GM19395 (cell line): ENCODE measurements around the gene KCNB1.

Experiments
- ATAC-seq: cut with Tn5 transposase; IDR thresholded peaks from one replicate; pipeline ENCODE4 v1.9.1; 2021; ENCODE audit warnings: mild to moderate bottlenecking, moderate library complexity; ENCODE audit not compliant: unreplicated experiment

KCNB1 gene

GRCh38 chr20:49501917-49502316, 19.4 kb upstream of the KCNB1 start:
- no peak for ATAC-seq

- no peak for ATAC-seq
These were observed 14.9 kb upstream of the KCNB1 start for GRCh38 chr20:49497398-49497669.

- ATAC-seq, result no peak
These were observed 14.3 kb upstream of the KCNB1 start for GRCh38 chr20:49496553-49497397.

DNA sequence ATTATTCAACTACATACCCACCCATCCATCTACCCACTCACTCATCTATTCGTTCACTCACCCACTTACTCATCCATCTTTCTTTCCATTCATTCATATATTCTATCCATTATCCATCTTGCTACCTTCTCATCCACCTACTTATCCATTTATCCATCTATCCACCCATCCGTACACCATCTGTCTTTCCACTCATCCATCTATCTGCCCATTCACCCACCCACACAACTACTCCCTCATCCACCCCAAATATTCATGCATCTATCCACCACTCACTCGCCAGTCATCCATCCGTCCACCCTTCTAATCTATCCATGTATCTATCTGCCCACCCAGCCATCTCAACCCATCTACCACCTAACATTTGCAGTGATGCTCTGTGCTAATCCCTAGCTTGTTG, 13.6 kb upstream of the KCNB1 start:
- ATAC-seq, result no peak

DNA sequence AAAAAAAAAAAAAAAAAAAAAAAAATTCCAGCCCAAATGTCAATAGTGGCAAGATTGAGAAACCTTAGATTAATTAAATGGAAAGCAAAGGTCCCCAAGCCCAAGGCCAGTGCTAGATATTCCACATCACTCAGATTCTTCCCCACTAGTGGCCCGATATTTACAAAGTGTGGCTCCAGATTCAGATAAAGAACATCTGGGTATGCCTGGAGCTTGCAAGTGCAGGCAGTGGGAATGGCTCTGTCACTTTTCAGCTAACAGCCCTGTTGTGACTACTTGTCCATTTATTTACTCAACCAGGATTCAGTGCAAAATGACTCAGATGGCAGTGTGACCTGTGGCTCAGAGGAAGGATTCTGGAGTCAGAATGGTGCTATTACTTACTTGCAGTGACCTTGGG, 8.2 kb upstream of the KCNB1 start:
- no peak for ATAC-seq

DNA sequence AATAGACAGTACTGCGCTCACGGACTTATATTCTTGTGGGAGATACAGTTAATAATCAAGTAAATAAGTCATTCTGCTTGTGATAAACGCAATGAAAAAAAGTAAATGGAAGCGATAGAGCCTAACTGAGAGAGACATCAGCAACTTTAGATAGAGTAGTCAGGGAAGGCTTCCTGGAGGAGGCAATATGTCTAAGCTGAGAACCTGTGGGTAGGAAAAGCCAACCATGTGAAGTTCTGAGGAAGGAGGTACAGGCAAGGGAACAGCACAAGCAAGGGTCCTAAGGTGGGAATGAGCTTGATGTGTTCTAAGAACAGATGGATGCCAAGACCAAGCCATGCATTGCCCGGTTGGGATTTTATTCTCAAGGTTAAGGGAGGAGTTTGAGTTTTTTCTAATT, 7.2 kb upstream of the KCNB1 start:
- ATAC-seq, result no peak

GRCh38 chr20:49486064-49486463, 3.6 kb upstream of the KCNB1 start:
- ATAC-seq, result no peak

DNA sequence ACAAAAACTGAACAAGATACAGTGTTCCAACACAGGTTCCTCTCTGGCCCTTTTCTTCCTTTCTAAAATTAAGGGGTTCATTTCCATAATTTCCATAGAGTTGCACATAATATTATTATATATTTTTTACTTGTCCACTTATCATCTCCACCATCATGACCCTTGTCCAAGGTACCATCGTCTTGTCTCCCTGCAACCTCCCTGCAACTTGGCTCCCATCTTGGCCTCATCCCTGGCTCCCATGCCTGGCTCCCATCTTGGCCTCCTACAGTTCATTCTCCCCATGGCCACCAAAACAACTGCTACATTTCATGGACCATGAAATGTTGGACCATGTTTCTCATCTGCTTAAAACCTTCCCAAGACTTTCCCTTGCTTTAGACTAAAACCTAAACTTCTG, 3.1 kb upstream of the KCNB1 start:
- no peak for ATAC-seq

GRCh38 chr20:49484180-49485140, 2.0 kb upstream of the KCNB1 start:
- ATAC-seq, result no peak

DNA sequence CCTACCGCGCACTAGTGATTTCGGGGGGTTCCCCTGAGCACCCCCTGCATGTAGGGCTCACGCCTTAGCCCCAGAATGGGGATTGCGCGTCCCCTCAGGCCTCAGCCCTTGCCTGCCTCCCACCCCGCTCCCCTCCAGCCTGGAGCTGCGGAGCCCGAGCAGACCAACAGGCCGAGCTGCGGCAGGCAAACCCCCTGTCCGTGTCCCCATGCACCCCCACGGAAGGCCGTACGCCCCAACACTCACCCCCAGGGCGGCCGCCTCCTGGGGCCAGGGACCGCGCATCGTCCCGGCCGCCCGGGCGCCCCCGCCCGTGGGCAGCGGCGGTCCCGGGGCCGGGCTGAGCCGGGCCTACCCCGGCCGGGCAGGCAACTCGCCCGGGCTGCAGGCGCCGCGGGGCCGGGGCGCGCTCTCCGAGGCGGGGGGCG, 1.2 kb upstream of the KCNB1 start:
- ATAC-seq, result no peak

DNA sequence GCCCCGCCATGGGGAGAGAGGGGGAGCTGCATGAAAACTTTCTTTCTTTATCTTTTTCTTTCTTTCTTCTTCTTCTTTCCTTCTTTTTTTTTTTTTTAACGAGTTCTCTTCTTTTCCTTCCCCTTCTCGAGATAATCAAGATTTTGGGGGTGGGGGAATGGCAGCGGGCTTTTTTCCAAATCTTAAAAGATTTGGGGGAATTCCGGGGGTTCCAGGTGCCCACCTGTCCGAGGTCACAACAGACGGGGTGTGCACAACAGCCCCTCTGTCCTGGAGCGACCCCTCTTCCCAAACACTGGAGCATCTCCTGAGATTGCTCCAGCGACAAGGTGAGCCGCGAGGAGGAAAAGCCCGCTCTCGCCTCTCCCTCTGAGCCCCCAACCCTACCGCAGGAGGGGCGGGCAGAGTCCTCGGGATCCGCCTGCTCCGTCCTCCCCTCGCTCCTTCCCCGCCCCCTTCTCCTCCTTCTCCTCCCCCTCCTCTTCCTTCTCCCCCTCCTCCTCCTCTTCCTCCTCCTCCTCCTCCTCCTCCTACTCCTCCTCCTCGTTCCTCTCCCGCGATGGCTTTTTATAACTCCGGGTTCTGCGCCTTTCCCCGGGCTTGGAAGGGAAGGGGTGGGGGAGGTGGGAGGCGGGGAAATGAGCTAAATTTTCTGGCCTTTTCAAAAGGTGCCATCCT, 689 bp upstream of the KCNB1 start:
- no peak for ATAC-seq

DNA sequence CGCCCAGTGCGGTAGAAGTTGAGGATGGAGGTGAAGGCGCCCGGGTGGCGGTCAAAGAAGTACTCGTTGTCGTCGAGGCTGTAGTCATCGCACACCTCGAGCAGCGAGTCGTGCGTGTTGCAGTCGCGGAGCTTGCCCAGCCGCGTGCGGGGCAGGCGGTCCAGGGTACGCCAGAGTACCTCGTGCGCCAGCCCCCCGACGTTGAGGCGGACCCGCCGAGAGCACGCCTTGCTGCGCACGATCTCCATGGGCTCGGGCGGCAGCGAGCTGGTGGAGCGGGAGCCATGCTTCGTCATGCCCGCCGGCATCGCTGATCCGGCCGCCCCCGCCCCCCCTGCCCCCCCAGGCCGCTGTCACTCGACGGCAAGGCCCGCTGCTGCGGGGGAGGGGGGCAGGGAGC, 295 bp downstream of the KCNB1 start:
- no peak for ATAC-seq

DNA sequence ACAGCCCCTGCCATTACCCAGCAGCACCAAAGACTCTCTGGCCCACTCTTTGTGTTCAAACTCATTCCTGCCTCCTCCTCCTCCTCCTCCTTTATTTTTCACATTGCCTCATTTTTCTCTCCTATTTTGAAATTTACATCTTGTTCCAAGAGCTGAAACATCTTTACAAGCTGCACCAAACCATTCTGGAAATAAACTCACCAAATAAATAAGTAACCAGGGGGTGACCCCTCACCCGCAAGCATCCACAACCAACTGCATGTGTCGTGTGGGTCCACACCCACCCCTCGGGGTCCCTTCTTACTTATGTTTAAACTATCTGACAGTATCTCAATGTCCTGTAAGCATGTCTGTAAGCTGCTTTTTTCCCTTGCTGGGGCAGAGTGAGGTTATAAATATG, 1.4 kb downstream of the KCNB1 start:
- no peak for ATAC-seq

GRCh38 chr20:49480236-49480635, 2.2 kb downstream of the KCNB1 start:
- no peak for ATAC-seq

DNA sequence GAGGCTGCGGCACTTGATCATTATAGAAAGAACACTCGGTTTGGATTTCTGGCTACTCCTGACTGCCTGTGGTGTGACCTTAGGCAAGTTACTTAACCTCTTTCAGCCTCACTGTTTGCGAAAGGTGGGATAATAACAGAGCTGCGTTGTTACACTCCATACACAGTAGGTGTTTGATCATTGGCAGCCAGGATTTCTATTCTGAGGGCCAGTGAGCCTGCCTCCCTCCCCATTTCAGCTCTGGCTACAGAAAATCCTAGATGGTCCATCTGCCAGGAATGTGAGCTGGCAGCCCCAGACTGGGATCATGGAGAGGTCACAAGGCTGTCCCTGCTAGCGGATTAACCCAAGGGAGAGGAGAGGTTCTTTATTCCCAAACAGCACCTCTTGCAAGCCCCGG, 2.7 kb downstream of the KCNB1 start:
- no peak for ATAC-seq

DNA sequence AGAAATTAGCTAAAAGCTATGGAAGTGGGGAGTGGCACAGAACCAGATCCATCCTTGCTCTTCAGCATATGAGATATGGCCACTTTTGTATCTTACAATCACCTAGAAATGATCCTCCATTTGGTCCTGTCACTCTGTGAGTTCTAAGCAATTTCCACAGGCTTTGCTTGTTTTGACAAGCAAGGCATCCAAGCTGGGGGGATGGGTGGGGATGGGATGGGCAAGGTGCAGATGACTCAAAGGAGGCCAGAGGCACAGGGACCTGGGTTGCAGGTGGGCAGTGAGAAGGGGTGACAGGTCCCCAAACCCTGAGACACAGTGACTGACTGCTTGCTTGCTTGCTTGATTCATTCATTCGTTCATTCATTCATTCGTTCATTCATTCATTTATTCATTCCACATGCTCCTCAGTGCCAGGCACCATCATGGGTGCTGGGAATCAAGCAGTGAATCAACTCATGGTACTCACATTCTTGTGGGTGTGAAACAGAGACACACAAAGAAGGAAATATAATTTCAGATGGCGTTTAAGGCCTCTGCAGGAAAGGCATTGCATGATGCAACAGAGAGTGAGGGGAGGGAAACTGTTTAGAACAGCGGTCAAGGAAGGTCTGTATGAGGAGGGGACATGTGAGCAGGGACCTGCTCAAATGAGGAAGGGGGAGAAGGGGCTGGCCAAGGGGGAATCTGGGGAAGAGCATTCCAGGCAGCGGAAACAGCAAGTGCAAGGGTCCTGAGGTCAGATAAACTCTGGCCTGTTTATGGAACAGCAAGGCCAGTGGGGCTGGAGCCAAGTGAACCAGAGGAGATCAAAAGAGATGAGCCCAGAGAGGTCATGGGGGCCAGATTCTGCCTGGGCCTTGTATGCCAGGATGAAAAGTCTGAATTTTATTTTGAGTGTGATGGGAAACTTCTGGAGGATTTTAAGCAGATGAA, 3.4 kb downstream of the KCNB1 start:
- ATAC-seq, result no peak

- no peak for ATAC-seq
These were observed 4.2 kb downstream of the KCNB1 start for GRCh38 chr20:49478266-49478665.

GRCh38 chr20:49477200-49477599, 5.3 kb downstream of the KCNB1 start:
- no peak for ATAC-seq

DNA sequence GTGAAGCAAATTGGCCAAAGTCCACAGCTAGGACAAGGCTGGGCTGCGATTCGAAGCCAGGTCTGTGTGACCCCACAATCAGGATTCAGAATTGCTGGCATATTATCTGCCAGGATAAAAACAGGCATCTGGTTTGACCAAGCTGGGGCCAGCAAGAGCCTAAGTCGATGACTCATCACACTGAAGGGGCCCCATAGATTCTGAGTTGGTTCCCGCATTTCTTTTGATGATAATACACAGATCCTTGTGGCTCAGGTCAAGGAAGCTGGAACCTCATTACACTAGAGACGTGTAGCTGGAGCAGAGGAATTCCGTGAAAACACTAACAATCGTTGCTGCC, 6.5 kb downstream of the KCNB1 start:
- ATAC-seq, result no peak

DNA sequence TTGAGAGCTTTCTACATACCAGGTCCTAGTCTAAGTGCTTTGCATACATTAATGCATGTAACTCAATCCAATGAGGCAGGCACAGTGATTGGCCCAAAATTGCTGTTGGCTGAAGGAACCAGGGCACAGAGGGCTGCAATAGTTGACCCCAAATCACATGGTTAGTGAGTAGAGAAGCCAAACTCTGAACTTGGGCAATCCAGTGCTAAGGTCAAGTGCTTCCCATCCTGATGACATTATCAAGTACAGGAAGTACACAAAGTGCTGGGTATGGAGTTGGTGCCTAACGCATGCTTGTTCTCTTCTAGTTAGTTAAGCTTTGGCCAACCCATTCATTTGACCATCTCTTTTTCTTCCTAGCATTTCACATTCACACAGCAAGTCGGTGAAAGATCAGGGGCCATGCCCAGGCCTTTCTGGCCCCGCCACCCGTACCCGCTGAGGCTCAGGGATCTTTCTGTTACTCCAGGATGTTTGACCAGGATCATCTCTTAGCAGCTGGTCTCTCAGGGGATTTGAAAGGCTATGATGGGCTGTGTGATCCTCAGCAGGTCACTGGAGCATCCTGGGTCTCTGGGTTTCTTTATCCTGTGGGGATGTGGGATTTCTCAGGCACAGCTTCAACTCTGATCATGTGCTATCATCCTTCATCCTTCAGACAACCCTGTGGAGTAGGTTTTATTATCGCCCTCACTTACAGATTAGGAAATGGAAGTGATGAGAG, 7.0 kb downstream of the KCNB1 start:
- ATAC-seq, result no peak
